Vagina (tissue), 2 donors: ENCODE data around the gene TOX4. TPM values are rescaled to one million over a fixed set of nuclear protein-coding genes. Genes with fewer than 3 reads are reported as not detected.

Experiments
- DNase-seq, 2 donors: peaks; one replicate each; pipeline ENCODE4 v3.0.0-alpha.2; 2017; ENCODE audit errors: extremely low spot score in 2 of 2
- H3K27ac ChIP-seq: fragments of 200-600 bp; sonication (generic); one replicate; pipeline ENCODE4 v1.5.1; 2019
- H3K27me3 ChIP-seq: fragments of 200-600 bp; sonication (generic); one replicate; pipeline ENCODE4 v1.5.1; 2019
- H3K36me3 ChIP-seq, 2 donors: fragments of 200-600 bp; sonication (generic); one replicate each; pipeline ENCODE4 v1.5.1; 2017 to 2019
- H3K4me1 ChIP-seq: fragments of 200-600 bp; sonication (generic); one replicate; pipeline ENCODE4 v1.5.1; 2019
- H3K4me3 ChIP-seq, 2 donors: fragments of 200-600 bp; sonication (generic); 1 replicate in 1 of 2; 2 replicates in 1 of 2; pipeline ENCODE4 v1.5.1; 2016 to 2019
- H3K9me3 ChIP-seq: fragments of 200-600 bp; sonication (generic); one replicate; pipeline ENCODE4 v1.5.1; 2019
- CTCF ChIP-seq, 3 experiments: fragments of 450-650 bp in 2 of 3; fragments of 200-600 bp in 1 of 3; sonication (generic) in 1 of 3; IDR thresholded peaks; one replicate each; pipeline ENCODE4 v1.5.1; 2017 to 2019; ENCODE audit warnings: antibody characterized with exemption in 3 of 3, mild to moderate bottlenecking in 2 of 3, moderate library complexity in 2 of 3
- POLR2A ChIP-seq, 2 donors: fragments of 450-650 bp; IDR thresholded peaks; one replicate each; pipeline ENCODE4 v1.6.1; 2017; ENCODE audit warnings: antibody characterized with exemption in 2 of 2, mild to moderate bottlenecking in 2 of 2, moderate library complexity in 2 of 2
- POLR2AphosphoS5 ChIP-seq, 2 donors: sonication (generic); formaldehyde crosslinking; IDR thresholded peaks; one replicate each; pipeline ENCODE4 v1.9.0; 2017; ENCODE audit warnings: antibody characterized with exemption in 2 of 2, mild to moderate bottlenecking in 2 of 2, low read depth in 1 of 2; ENCODE audit not compliant: insufficient read depth in 1 of 2
- intact Hi-C: fragments of 100-400 bp; cut with DNase I; formaldehyde crosslinking; loops from one replicate; pipeline ENCODE4 v1.15.1; 2023
- total RNA-seq: library from RNA; depleted of rRNA; stranded (reverse); fragments of >200 nt; gene quantifications from one replicate; pipeline ENCODE4 v1.2.3, GENCODE V29; 2016

Gene TOX4
- 23.3 TPM for total RNA-seq

- Histone ChIP-seq H3K36me3 (peaks cover 0 to 7% of the 10 kb centered on the region in 2 donors), H3K9me3 (no peaks in the 10 kb centered on the region), H3K27ac (peak within 1 kb of the TSS; percentile 81), H3K4me3 (peak within 1 kb of the TSS; percentile 76 to 92), H3K27me3 (no peaks in the 10 kb centered on the region), H3K4me1 (peaks cover 31% of the 10 kb centered on the region)
- peak; percentile 97 to 99 for DNase-seq
- intact Hi-C loops, result no loop called here
- peak; percentile 71 to 98 (median 90) for TF ChIP-seq CTCF (IDR thresholded peaks at IDR 0.05)
- peak in 1 of 2 donors; percentile 54 for TF ChIP-seq POLR2A (IDR thresholded peaks at IDR 0.05)
- peak; percentile 91 to 92 for TF ChIP-seq POLR2AphosphoS5 (IDR thresholded peaks at IDR 0.05; ENCODE audit: insufficient read depth in 1 of 2, low read depth in 1 of 2)
These were observed at the start of gene TOX4, which contains the start of gene RAB2B for GRCh38 chr14:21476925-21477681. Gene TOX4 (plus strand): TSS chr14:21477195. CDS start chr14:21477279, 84 bp downstream. Gene RAB2B (minus strand): TSS chr14:21476959. CDS start chr14:21476872, 87 bp downstream.

GRCh38 chr14:21428930-21429329 is 48.1 kb upstream of the TOX4 start:
- no peak for DNase-seq
- no peak overlapping the region for H3K27ac ChIP-seq
- H3K36me3 ChIP-seq, result peaks cover 0 to 72% of the 10 kb centered on the region in 2 donors
- intact Hi-C loops, result no loop called here
- TF ChIP-seq POLR2AphosphoS5 (IDR thresholded peaks at IDR 0.05; ENCODE audit: insufficient read depth in 1 of 2, low read depth in 1 of 2) (no peak), CTCF (IDR thresholded peaks at IDR 0.05) (no peak), POLR2A (IDR thresholded peaks at IDR 0.05) (no peak)
- H3K27me3 ChIP-seq, result no peaks in the 10 kb centered on the region
- no peak overlapping the region for H3K4me3 ChIP-seq
- no peaks in the 10 kb centered on the region for H3K4me1 ChIP-seq
- no peaks in the 10 kb centered on the region for H3K9me3 ChIP-seq

GRCh38 chr14:21431126-21431525 is 45.9 kb upstream of the TOX4 start:
- Histone ChIP-seq H3K4me1 (peaks cover 15% of the 10 kb centered on the region), H3K9me3 (no peaks in the 10 kb centered on the region), H3K27ac (no peak overlapping the region), H3K36me3 (peaks cover 0 to 50% of the 10 kb centered on the region in 2 donors), H3K27me3 (no peaks in the 10 kb centered on the region), H3K4me3 (no peak overlapping the region)
- intact Hi-C loops, result no loop called here
- DNase-seq, result no peak
- TF ChIP-seq CTCF (IDR thresholded peaks at IDR 0.05) (no peak), POLR2AphosphoS5 (IDR thresholded peaks at IDR 0.05; ENCODE audit: insufficient read depth in 1 of 2, low read depth in 1 of 2) (no peak), POLR2A (IDR thresholded peaks at IDR 0.05) (no peak)

GRCh38 chr14:21436567-21437062 is 40.4 kb upstream of the TOX4 start:
- no peak for TF ChIP-seq CTCF (IDR thresholded peaks at IDR 0.05)
- no peak for TF ChIP-seq POLR2AphosphoS5 (IDR thresholded peaks at IDR 0.05; ENCODE audit: insufficient read depth in 1 of 2, low read depth in 1 of 2)
- TF ChIP-seq POLR2A (IDR thresholded peaks at IDR 0.05), result no peak
- Histone ChIP-seq H3K4me1 (peaks cover 29% of the 10 kb centered on the region), H3K36me3 (no peaks in the 10 kb centered on the region), H3K27me3 (no peaks in the 10 kb centered on the region), H3K27ac (peak overlapping the region; percentile 91), H3K4me3 (peak overlapping the region; percentile 63 to 92), H3K9me3 (no peaks in the 10 kb centered on the region)
- intact Hi-C loops, result no loop called here
- no peak for DNase-seq
